RWPE2 (cell line): ENCODE measurements around the gene PRKAR1A.

ENCODE experiments used
- ATAC-seq: fragments of 200-7000 bp; cut with Tn5 transposase; 3 replicates; pipeline ENCODE4 v1.9.1; 2021; ENCODE audit warnings: low read depth
- DNase-seq: peaks from one replicate; pipeline ENCODE4 v3.0.0-alpha.2; 2020; ENCODE audit warnings: low spot score
- H3K27ac ChIP-seq: fragments of 450-650 bp; 2 replicates; pipeline ENCODE4 v1.5.1; 2017; ENCODE audit warnings: mild to moderate bottlenecking; ENCODE audit not compliant: poor library complexity, severe bottlenecking
- H3K27me3 ChIP-seq: fragments of 250-450 bp; sonication (Bioruptor Pico); 2 replicates; pipeline ENCODE4 v1.5.1; 2021; ENCODE audit warnings: mild to moderate bottlenecking, moderate library complexity; ENCODE audit not compliant: insufficient read depth, poor library complexity, severe bottlenecking
- H3K36me3 ChIP-seq: fragments of 250-450 bp; sonication (Bioruptor Pico); 2 replicates; pipeline ENCODE4 v1.5.1; 2020; ENCODE audit warnings: low read depth, mild to moderate bottlenecking, moderate library complexity
- H3K4me1 ChIP-seq: fragments of 250-450 bp; sonication (Bioruptor Pico); 2 replicates; pipeline ENCODE4 v1.5.1; 2021; ENCODE audit warnings: mild to moderate bottlenecking, moderate library complexity; ENCODE audit not compliant: insufficient read depth, poor library complexity, severe bottlenecking
- H3K4me3 ChIP-seq: fragments of 250-450 bp; sonication (Bioruptor Pico); 2 replicates; pipeline ENCODE4 v1.5.1; 2021; ENCODE audit warnings: mild to moderate bottlenecking, moderate library complexity; ENCODE audit not compliant: severe bottlenecking
- H3K9me3 ChIP-seq: fragments of 250-450 bp; sonication (Bioruptor Pico); 2 replicates; pipeline ENCODE4 v1.5.1; 2021; ENCODE audit warnings: mild to moderate bottlenecking, moderate library complexity; ENCODE audit not compliant: severe bottlenecking
- TF ChIP-seq, protein P1 (sequence below): fragments of 450-650 bp; IDR thresholded peaks from one replicate; pipeline ENCODE4 v1.5.1; 2017; ENCODE audit warnings: mild to moderate bottlenecking, moderate library complexity; ENCODE audit not compliant: poor library complexity, severe bottlenecking

The PRKAR1A gene

GRCh38 chr17:68512247-68512959, at the start of gene PRKAR1A:
TSS of gene PRKAR1A (plus strand) at chr17:68512430. CDS start at chr17:68515400, 2,970 bp downstream.
- peak; percentile 94 for DNase-seq
- peaks cover 21% of the 10 kb centered on the region for H3K4me1 ChIP-seq
- H3K27ac ChIP-seq = peak within 1 kb of the TSS; percentile 76
- TF ChIP-seq, protein P1, sequence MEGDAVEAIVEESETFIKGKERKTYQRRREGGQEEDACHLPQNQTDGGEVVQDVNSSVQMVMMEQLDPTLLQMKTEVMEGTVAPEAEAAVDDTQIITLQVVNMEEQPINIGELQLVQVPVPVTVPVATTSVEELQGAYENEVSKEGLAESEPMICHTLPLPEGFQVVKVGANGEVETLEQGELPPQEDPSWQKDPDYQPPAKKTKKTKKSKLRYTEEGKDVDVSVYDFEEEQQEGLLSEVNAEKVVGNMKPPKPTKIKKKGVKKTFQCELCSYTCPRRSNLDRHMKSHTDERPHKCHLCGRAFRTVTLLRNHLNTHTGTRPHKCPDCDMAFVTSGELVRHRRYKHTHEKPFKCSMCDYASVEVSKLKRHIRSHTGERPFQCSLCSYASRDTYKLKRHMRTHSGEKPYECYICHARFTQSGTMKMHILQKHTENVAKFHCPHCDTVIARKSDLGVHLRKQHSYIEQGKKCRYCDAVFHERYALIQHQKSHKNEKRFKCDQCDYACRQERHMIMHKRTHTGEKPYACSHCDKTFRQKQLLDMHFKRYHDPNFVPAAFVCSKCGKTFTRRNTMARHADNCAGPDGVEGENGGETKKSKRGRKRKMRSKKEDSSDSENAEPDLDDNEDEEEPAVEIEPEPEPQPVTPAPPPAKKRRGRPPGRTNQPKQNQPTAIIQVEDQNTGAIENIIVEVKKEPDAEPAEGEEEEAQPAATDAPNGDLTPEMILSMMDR = no peak
- no peaks in the 10 kb centered on the region for H3K9me3 ChIP-seq
- H3K27me3 ChIP-seq = no peaks in the 10 kb centered on the region
- H3K36me3 ChIP-seq = peaks cover 25% of the 10 kb centered on the region
- ATAC-seq = peak; percentile 77
- H3K4me3 ChIP-seq = peak within 1 kb of the TSS; percentile 97

GRCh38 chr17:68463211-68464019, 48.8 kb upstream of the PRKAR1A start:
- Histone ChIP-seq H3K27me3 (no peaks in the 10 kb centered on the region), H3K4me1 (peaks cover 11% of the 10 kb centered on the region), H3K36me3 (no peaks in the 10 kb centered on the region), H3K9me3 (no peaks in the 10 kb centered on the region), H3K27ac (no peak overlapping the region), H3K4me3 (no peak overlapping the region)
- no peak for DNase-seq
- TF ChIP-seq, protein P1 = peak; percentile 65
- no peak for ATAC-seq

GRCh38 chr17:68468334-68468733, 43.9 kb upstream of the PRKAR1A start:
- H3K27me3 ChIP-seq = no peaks in the 10 kb centered on the region

DNA sequence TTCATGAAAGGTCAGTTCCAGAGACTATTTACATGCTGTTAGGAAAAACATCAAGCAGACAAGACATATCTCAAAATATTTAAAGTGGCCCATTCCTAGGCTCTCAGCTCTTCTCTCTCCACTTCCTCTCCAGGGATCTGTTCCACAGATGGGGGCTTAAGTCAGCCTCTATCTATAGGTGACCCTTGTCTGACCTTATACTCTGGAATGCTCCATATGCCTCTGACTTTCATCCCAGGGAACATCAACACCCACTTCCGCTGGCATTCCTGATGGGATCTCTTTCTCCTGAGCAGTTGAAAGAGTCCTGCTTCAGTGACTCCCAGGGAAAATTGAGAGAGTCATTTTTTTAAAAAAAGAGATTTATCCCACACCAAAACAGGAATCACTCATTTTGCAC, 43.4 kb upstream of the PRKAR1A start:
- ATAC-seq = no peak

More at GRCh38 chr17:68468334-68468733, 43.9 kb upstream of the PRKAR1A start:
- Histone ChIP-seq H3K36me3 (no peaks in the 10 kb centered on the region), H3K4me1 (no peaks in the 10 kb centered on the region), H3K27ac (no peak overlapping the region), H3K9me3 (no peaks in the 10 kb centered on the region), H3K4me3 (no peak overlapping the region)
- TF ChIP-seq, protein P1 = no peak
- no peak for ATAC-seq
- DNase-seq = no peak

More for the DNA sequence above, 43.4 kb upstream of the PRKAR1A start:
- DNase-seq = no peak
- no peak overlapping the region for H3K4me3 ChIP-seq
- TF ChIP-seq, protein P1 = no peak
- no peaks in the 10 kb centered on the region for H3K27me3 ChIP-seq
- no peaks in the 10 kb centered on the region for H3K9me3 ChIP-seq
- H3K27ac ChIP-seq = no peak overlapping the region
- no peaks in the 10 kb centered on the region for H3K36me3 ChIP-seq
- no peaks in the 10 kb centered on the region for H3K4me1 ChIP-seq
